Lower leg skin (tissue), 4 donors: ENCODE measurements around the gene SINHCAF. TPM values are rescaled to one million over a fixed set of nuclear protein-coding genes. Genes with fewer than 3 reads are reported as not detected.
A peak's percentile ranks its signal among the peaks of the same experiment; 100 is the strongest.

Source experiments
- DNase-seq, 2 donors: peaks; one replicate each; pipeline ENCODE4 v3.0.0-alpha.2; 2019; ENCODE audit warnings: low spot score in 2 of 2
- H3K4me3 ChIP-seq: fragments of 200-600 bp; sonication (generic); 2 replicates; pipeline ENCODE4 v1.5.1; 2017; ENCODE audit warnings: mild to moderate bottlenecking, low read depth; ENCODE audit not compliant: poor library complexity, severe bottlenecking
- POLR2A ChIP-seq, 2 donors: fragments of 450-650 bp; IDR thresholded peaks; one replicate each; pipeline ENCODE4 v1.6.1; 2016 to 2017; ENCODE audit warnings: antibody characterized with exemption in 2 of 2, mild to moderate bottlenecking in 1 of 2, moderate library complexity in 1 of 2
- WGBS, 2 donors: methylation state at CpG; one replicate each; pipeline ENCODE4 v1.1.5; 2018; 5-methylcytosine and 5-hydroxymethylcytosine counted together
- intact Hi-C: fragments of 100-400 bp; cut with DNase I; formaldehyde crosslinking; loops from one replicate; pipeline ENCODE4 v1.15.0; 2023; ENCODE audit warnings: low total_unique reads
- total RNA-seq, 4 donors: library from RNA; depleted of rRNA; stranded (reverse); fragments of >200 nt; gene quantifications; one replicate each; pipeline ENCODE4 v1.1.0, GENCODE V29; 2016
- TF ChIP-seq, protein P1 (sequence below), 3 donors: fragments of 450-650 bp; IDR thresholded peaks; one replicate each; pipeline ENCODE4 v1.5.1; 2016; ENCODE audit warnings: antibody characterized with exemption in 3 of 3, mild to moderate bottlenecking in 3 of 3, moderate library complexity in 2 of 3

The SINHCAF gene
- total RNA-seq, 4 donors from 2014 or later, result 56.9 to 144 (median 96.5) TPM

- WGBS, 2 donors, result 39 to 46% methylated on average over 12 of the region's 12 CpGs
- TF ChIP-seq, protein P1, sequence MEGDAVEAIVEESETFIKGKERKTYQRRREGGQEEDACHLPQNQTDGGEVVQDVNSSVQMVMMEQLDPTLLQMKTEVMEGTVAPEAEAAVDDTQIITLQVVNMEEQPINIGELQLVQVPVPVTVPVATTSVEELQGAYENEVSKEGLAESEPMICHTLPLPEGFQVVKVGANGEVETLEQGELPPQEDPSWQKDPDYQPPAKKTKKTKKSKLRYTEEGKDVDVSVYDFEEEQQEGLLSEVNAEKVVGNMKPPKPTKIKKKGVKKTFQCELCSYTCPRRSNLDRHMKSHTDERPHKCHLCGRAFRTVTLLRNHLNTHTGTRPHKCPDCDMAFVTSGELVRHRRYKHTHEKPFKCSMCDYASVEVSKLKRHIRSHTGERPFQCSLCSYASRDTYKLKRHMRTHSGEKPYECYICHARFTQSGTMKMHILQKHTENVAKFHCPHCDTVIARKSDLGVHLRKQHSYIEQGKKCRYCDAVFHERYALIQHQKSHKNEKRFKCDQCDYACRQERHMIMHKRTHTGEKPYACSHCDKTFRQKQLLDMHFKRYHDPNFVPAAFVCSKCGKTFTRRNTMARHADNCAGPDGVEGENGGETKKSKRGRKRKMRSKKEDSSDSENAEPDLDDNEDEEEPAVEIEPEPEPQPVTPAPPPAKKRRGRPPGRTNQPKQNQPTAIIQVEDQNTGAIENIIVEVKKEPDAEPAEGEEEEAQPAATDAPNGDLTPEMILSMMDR (IDR thresholded peaks at IDR 0.05), result no peak
- no peak for TF ChIP-seq POLR2A (IDR thresholded peaks at IDR 0.05)
- no peak overlapping the region for H3K4me3 ChIP-seq
- intact Hi-C loops, result loop anchor here (5.0 kb wide), 1 partner anchor 118 kb away; no protein-coding TSS in a partner anchor
- DNase-seq, result peak in 1 of 2 donors; percentile 82
Observed at GRCh38 chr12:31234955-31235867, 90.7 kb downstream of the SINHCAF start.

DNA sequence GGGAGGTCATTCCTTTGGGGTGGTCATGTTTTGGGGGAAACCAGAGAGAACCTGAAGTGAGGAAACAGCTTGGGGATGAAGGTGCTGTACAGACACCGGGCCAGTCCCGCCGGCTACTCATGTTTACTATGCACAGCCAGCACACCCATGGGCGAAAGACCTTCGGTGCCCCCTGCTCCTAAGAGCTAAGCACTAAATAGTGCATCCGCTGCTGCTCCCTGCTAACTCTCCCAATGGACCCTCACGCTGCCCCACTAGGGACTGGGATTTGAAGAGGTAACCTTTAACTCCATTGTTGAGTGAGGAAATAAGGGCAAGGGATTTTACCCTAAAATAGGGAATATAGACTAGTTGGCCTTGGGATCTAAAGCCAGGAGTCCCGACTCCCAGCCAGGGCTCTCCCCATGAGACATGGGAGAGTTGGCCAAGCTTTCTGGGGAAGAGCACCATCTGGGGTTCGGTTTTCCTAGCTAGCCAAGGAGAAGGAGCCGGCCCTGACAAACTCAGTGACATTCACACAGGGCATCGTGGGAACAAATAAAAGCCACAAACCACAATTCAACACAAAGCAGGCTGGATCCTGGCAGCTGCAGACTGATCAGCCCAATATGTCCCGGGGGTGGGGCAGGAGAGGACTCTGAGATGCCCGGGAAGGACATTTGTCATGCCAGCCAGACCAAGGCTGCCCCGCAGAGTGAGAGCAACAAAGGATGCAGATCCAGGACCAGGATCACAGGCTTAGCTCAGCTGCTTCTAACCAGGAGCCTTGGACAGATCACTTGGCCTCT is 91.7 kb downstream of the SINHCAF start:
- H3K4me3 ChIP-seq, result no peak overlapping the region
- WGBS, 2 donors, result 58 to 82% methylated on average over 14 of the region's 14 CpGs
- TF ChIP-seq, protein P1 (IDR thresholded peaks at IDR 0.05), result no peak
- no peak for TF ChIP-seq POLR2A (IDR thresholded peaks at IDR 0.05)
- intact Hi-C loops, result no loop called here
- DNase-seq, result no peak

- DNase-seq, result no peak
- 63 to 75% methylated on average over 5 of the region's 5 CpGs for WGBS, 2 donors
- no peak overlapping the region for H3K4me3 ChIP-seq
- TF ChIP-seq, protein P1 (IDR thresholded peaks at IDR 0.05), result no peak
- TF ChIP-seq POLR2A (IDR thresholded peaks at IDR 0.05), result no peak
- intact Hi-C loops, result no loop called here
Observed at GRCh38 chr12:31233061-31233730, 92.8 kb downstream of the SINHCAF start.

GRCh38 chr12:31232361-31232965 is 93.5 kb downstream of the SINHCAF start:
- TF ChIP-seq POLR2A (IDR thresholded peaks at IDR 0.05), result no peak
- TF ChIP-seq, protein P1 (IDR thresholded peaks at IDR 0.05), result no peak
- no peak for DNase-seq
- no peak overlapping the region for H3K4me3 ChIP-seq
- 73 to 88% methylated on average over 11 of the region's 11 CpGs for WGBS, 2 donors
- intact Hi-C loops, result no loop called here

DNA sequence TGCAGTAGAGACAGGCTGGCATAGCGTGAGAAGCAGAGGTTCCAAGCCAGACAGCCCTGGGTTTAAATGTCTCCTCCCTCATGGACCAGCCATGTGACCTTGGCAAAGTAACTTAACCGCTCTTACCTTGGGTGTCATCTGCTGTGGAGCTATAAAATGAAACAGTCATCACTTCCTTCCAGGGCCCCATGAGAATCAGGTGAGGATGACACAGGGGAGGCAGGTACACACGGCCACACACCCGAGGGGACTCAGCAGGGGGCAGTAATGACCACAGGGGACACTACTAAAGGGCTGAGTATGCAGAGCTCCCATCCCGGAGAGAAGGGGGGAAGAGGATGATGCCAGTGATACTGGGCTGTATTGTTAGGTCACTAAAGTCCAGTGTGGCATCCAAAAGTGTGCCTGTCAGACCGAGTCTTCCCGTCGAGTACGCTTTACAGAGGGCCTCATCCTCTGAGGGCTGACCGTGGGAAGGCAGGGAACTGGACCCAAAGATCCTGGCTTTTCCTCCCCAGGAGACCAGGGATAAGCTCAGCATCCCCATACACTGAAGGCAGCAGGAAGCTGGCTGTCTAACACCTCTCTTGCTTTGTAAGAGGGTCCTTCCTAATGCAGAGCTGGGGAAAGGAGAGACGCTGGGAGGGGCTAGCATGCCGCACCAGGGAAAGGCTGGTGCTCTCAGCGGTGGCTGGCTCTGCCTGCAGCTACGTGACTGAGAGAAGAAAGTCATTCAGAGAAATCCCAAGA is 94.2 kb downstream of the SINHCAF start:
- no peak for DNase-seq
- WGBS, 2 donors, result 73 to 83% methylated on average over 14 of the region's 14 CpGs
- intact Hi-C loops, result no loop called here
- no peak for TF ChIP-seq POLR2A (IDR thresholded peaks at IDR 0.05)
- TF ChIP-seq, protein P1 (IDR thresholded peaks at IDR 0.05), result no peak
- no peak overlapping the region for H3K4me3 ChIP-seq
